Activated CD4-positive, alpha-beta T cell treated with anti-CD3 and anti-CD28 coated beads, Interleukin-10, Interleukin-2, amounts not matched to agents 100 ng/mL and 50 ng/mL, durations not matched to agents 16 hours and 8 hours (primary cell): Measurements from ENCODE around the gene YAP1.

ENCODE experiments used
- DNase-seq: peaks from one replicate; pipeline ENCODE4 v3.0.0-alpha.2; 2020

Gene YAP1

DNA sequence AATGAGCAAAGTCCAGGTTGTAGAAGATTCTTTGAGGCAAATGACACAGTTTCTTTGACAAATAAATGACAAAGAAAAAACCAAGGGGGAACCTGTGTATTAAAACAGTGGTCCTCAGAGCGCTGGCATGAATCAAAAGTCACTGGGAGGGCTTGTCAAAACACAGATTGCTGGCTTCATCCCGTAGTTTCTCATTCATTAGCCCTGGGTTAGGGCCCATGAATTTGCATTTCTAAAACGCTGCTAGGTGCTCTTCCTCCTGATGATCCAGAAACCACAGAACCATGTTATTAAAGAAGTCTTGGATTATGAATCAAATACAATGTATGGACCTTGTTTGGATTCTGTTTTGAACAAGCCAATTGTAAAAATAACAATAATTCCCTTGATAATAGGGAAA, 92.7 kb downstream of the YAP1 start:
- no peak for DNase-seq

DNA sequence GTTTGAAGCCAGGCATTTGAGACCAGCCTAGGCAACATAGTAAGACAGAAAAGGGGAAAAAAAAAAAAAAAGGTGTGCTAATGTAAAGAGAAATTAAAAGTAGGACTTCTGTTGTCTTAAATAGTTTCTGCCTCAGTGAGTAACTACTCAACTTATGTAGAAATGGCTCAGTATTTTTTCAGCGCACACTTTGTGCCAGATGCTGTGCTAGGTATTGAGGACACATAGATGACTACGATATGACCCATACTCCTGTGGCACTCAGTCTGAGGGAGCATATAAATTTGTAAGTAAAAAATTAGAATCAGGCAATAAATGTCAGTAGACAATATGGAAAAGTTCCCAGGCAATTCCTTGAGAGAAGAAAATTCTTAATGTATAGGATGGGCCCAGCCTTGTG, 93.9 kb downstream of the YAP1 start:
- DNase-seq: no peak

DNA sequence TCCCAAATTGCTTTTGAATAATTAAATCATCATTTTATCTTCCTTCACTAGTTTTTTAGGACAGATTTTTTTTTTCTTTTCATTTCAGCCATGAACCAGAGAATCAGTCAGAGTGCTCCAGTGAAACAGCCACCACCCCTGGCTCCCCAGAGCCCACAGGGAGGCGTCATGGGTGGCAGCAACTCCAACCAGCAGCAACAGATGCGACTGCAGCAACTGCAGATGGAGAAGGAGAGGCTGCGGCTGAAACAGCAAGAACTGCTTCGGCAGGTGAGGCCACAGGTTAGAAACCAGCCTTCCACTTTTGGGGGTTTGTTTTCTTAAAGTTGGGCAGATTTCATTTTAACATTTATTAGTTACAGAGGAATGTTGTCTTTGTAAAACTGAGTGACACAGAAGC, 95.6 kb downstream of the YAP1 start:
- no peak for DNase-seq

DNA sequence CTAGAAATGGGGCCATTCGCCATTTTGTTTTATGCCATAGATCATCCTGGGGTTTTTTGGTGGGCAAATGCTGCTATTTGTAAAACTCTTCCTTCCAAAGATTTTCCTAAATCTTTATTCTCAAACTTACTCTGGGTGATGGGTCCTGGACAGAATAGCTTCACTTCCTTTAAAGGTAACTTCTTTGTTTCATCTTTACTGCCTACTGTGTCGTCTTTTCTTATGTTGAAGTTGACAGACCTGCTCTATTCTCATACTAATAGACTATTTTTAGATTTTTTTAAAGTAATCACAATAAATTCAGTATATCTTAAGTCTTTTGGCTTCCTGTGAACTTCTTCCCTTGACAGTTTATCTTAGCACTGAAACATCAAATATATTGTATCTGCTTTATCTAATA, 98.6 kb downstream of the YAP1 start:
- DNase-seq: no peak

DNA sequence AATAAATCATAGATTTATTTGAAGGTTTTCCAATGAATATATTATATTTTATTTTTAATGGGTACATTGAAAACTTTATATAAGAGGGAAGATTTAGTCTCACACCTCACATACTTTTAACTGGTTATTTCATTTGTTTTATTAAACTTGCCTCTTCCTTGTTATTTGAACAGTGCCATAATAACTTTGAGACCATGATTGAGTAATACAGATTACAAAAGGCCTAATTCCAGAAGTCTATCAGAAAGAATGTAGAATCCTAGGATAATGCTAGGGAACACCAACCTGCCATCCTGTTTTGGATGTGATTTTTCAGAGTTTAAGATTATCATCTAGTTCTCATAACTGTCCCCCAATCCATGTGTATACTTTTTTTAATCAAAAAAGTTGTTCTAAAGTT, 104.4 kb downstream of the YAP1 start:
- DNase-seq: no peak

DNA sequence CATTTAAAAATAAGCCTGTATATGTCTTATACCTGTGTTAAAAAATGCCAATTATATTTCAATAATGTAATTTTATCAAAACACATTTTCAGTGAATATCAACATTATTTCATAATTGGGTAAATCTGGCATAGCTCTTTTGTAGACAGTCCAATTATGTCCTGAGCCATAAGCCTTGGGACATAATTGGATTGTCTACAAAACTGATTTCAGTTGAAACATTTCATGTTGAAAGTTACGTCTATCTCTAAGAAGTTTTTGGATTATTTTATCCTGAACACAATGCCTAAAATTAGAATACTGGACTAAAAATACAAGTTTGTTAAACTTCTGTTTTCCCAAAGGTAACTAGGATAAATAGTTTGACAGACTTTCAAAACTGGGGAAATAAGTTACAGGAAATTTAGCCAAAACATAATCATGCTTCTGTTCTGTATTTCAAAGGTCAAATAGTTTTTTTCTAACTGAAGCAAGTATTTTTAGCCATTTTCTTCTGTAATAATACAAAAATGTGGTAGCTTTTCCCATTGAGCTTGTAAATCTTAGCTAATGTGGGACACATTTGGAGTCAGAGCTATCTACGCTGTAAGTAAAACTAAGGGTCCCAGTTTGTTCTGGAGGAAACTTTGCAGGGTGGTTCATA, 106.3 kb downstream of the YAP1 start:
- no peak for DNase-seq

DNA sequence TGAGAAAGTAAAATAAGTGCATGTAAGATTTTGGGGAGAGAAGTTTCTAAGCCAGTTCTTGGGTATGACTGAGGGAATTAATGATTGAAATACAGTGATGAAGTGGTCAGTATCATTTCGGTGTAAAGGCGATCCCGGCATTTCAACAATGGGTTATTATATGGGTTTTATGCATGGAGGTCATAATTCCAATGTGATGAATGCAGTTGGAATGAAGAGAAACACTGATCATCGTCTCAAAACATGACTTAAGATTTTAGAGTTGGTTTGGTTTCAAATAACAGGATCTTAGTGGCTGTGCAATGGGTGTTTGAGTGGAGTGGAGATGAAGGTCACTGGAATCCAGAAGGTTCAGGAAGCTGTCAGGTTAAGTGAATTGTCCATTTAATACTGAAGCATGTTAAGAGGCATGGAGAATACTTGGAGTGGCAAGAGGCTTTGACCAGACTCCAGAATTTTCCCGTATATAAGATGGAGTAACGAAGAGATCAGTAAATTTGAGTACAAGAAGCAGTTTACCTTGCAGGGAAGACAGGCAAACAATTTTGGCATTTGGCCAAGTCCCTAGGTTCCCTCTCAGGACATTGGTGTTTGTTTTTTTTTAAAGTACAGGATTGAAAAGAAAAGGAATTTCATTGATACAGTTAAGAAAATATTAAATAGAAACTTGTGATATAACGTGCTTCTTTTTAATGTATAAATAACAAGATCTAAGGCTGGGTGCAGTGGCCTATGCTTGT, 110.7 kb downstream of the YAP1 start:
- DNase-seq: no peak

DNA sequence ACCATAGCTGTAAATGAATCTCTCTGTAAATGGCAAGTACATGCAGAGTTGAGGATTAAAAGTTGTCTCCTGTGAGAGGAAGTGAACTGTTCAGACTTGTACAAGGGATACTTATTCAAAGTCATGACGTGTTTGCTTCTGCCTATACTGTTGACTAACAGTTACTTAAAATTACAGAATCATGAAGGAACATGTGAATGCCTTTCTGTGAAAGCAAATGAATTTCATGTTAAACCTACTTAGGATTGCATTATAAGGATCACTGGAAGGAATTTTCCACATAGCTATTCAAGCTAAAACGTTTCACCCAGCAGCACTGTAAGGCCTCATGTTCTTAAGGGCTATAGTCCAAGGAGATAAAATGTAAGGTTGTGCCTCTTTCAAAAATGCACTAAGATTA, 113.6 kb downstream of the YAP1 start:
- no peak for DNase-seq

DNA sequence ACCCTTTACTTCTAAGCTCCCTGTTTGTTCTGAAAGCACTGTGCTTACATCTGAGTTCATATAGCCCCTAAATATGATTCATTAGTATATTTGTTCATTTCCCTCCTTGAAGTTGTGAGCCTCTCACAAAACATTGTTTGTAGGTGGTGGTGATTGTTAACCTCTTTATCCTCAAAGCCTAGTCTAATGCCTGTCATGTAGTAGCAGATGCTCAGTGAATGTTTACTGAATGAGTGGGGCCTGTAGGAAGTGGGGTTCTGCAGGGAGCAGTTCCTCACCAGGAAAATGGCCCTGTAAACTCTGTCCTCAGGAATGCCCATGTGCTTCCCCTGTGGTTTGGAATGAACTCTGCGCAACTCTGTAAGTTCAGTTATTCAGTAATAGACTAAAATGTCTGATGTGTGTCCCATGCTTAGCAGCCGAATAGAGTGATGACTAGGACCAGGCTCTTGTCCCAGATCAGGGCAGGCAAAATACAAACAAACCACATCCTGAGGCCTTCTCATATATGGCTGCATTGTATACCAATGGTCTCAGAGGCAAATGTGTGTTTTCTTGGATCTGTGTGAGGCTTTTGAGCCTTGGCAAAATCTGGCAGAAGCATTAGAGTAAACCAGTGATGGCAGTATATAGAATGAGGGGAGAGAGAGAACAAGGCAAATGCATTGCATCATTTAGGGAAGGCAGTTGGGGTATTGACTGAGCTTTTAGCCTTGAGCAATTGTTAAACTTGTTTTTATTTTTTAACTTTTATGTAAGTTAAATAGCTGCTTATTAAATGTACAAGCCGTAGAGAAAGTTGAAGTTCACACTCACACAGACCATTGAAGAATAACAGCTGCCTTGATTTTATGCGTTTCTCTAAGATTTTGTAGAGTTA, 115.7 kb downstream of the YAP1 start:
- no peak for DNase-seq

DNA sequence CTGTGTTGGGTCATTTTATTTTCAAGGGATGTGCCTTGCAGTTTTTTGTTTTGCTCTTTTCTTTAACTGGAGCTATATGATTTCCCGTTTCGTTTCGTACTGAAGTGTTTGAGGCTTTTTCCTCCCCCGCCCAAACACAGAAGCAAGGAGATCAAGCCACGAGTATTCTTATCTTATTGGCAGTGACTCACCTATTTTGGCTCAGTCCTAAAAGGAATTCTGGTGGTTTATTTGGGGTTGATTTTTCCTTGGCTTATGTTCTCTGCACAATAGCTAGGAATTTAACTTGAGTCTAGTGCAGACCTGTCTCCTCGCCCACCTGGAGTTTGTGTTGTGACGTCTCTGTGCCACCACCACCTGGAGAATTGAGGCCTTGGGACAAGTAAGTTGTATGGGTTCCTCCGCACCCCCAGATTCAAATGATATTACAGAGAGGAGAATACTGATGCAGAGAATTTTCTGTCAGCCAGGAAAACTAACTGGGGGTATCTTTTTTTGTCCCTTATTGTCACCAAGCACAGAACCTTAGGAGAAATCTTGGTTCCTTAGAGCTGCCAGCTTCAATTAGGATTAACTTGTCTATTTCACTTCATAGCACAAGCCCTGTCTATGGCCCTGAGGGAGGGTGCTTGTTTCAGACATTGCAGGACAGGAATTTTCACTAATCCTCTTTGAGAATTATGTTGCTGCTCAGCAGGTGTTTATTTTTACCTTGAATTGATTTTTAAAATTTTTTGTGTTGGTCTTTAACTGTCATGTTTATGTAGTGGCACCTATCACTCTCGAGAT, 116.6 kb downstream of the YAP1 start:
- DNase-seq: no peak

DNA sequence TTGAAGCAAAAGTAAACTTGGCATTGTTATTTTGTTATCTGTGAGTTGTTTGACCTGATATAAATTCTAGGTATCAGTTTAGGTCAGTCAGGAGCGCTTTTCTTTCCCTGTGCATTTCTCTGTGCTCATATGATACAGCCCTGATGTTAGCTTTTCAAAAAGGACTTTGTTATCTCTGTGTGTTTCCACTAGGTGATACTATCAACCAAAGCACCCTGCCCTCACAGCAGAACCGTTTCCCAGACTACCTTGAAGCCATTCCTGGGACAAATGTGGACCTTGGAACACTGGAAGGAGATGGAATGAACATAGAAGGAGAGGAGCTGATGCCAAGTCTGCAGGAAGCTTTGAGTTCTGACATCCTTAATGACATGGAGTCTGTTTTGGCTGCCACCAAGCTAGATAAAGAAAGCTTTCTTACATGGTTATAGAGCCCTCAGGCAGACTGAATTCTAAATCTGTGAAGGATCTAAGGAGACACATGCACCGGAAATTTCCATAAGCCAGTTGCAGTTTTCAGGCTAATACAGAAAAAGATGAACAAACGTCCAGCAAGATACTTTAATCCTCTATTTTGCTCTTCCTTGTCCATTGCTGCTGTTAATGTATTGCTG, 119.4 kb downstream of the YAP1 start:
- no peak for DNase-seq

DNA sequence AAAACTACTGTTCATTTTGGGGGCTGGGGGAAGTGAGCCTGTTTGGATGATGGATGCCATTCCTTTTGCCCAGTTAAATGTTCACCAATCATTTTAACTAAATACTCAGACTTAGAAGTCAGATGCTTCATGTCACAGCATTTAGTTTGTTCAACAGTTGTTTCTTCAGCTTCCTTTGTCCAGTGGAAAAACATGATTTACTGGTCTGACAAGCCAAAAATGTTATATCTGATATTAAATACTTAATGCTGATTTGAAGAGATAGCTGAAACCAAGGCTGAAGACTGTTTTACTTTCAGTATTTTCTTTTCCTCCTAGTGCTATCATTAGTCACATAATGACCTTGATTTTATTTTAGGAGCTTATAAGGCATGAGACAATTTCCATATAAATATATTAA, 119.9 kb downstream of the YAP1 start:
- DNase-seq: no peak

DNA sequence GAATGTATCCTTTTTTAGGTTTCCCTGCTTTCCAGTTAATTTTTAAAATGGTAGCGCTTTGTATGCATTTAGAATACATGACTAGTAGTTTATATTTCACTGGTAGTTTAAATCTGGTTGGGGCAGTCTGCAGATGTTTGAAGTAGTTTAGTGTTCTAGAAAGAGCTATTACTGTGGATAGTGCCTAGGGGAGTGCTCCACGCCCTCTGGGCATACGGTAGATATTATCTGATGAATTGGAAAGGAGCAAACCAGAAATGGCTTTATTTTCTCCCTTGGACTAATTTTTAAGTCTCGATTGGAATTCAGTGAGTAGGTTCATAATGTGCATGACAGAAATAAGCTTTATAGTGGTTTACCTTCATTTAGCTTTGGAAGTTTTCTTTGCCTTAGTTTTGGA, 120.7 kb downstream of the YAP1 start:
- DNase-seq: no peak

DNA sequence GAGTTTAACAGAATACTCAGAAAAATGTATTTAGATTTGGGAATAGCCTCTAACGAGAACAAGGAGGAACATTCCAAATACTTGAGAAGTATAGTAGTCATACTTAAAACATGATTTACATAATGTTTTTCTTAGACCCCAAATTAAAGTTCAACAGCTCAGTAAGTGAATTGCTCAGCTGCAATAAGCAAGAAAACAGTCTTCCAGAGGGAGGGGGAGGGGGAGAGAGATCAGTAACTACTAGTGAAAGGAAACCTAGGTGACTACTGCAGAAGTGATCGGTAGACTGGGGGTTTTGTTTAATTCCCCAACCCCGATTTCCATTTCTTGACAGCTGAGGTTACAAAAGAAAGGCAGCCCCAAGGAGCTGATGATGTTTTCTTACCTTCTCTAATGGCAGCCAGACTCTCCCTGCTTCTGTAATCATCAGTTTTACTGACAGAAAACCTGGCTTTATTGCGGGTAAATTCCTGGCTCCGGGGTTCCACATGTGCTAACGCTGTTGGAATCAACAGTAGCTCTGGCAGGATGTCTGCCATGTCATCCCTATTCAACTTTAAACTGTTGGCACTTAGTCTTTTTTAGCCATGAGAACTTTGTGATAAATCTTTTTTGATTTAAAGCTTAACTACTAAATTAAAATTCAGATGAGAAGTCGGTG, 124.7 kb downstream of the YAP1 start:
- DNase-seq: no peak

DNA sequence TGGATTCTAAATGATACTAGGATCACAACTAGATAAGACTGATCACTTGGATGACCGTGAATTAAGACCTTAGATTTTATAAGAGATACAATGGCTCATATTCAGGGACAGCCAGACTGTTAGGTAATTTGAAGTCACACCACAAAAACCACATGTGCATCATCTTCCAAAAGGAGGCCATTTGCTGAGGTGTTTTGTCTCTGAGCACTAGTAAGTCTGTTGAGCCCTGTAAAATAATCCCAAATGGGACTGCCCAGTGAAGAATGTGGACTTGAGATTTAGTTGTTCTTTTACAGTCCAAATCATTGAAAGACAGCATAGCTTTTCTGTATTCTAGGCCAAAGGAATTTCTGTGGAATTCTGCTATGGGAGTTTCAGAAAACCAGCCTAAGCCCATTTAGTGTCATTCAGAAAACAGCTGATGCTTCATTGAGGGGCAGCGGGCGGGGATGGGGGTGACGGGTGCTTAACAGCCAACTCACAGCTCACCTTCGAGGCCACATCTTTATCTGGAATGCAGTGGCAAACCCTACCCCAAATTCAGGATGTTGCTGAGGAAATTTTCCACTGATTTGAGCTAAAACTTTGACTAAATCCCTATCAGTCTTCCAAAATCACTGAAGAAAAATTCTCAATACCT, 127.0 kb downstream of the YAP1 start:
- DNase-seq: no peak

DNA sequence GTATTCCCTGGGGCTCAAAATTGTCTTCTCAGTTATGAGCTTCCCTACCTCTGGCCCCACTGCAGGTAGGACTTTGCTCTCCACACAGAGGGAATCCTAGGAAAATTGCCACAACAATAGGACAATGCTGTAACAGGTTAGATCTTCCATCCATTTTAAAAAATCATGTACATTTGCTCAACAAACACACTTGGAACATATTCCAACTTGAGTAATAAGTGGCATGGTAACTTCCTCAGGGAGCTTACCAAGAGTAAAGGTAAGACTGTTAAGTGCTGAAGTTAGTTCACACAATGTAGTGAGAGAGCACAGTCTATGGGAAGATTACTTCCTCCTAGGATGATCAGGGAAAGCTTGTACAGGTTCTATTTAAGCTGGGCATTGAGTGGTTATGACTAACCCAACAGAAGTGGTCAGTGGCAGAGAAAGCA, 128.2 kb downstream of the YAP1 start:
- no peak for DNase-seq

DNA sequence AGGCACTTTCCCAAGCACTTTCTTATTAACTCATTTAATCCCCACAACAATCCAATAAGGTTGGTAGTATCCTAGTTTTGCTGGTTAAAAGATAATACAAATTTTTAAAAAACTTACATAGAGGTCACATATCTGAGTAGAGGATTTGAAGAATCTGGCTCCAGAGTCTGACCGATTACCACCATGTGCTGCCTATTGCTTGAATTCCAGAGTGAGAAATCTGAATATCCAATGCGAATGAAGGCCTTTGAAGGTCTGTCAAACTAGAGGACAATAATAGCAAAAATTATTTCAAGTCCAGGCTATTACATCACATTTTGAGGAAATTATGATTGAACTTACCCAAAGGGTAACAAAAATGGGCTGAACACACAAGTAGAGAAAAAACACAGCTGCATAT, 129.2 kb downstream of the YAP1 start:
- DNase-seq: no peak

DNA sequence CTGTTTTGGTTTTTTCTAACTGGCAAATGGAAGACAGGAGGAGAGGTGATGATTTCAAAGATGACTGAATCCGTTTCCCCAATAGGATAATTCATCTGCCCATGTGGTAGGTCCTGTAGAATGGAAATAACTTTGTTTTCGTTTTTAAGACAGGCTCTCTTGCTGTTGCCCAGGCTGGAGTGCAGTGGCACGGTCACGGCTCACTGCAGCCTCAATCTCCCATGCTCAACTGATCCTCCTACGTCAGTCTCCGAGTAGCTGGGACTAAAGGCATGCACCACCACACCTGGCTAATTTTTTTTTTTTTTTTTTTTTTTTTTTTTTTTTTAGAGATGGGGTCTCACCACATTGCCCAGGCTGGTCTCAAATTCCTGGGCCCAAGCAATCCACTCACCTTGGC, 129.7 kb downstream of the YAP1 start:
- no peak for DNase-seq

DNA sequence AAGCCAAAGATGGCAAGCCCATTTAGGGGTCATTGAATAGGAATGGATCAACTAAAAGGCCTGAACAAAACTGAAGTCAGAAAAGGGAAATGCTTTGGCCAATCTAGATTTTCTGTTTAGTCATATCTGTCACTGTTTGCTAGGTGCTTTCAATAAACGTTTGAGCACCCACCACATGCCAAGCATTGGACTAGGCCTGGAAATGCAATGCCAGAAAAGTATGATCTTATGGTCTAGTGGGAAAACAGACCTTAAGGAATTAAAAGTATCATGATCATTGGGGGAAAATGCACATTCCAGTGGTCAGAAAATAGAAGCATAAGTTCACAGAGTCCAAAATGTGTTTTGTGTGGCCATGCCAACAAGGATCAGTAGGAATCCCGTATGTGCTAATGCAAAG, 130.3 kb downstream of the YAP1 start:
- no peak for DNase-seq

DNA sequence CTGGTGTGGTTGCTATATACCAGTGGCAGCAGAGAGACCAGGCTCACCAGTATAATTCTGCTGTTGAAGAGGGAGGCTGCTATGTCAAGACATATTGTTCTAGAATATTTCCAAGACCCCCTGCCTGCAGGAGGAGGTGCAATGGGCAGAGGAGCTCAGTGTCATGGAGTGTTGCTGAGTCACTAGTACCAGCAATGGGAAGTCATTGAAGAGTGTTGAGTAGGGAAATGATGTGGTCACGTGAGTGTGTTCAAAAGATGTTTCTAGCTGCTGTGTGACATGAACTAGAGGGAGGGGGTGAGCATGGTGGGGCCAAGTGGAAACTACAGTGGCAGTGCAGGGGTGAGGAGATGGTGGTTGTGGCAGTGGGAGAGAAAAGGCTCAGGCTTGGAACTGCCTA, 130.8 kb downstream of the YAP1 start:
- DNase-seq: no peak

DNA sequence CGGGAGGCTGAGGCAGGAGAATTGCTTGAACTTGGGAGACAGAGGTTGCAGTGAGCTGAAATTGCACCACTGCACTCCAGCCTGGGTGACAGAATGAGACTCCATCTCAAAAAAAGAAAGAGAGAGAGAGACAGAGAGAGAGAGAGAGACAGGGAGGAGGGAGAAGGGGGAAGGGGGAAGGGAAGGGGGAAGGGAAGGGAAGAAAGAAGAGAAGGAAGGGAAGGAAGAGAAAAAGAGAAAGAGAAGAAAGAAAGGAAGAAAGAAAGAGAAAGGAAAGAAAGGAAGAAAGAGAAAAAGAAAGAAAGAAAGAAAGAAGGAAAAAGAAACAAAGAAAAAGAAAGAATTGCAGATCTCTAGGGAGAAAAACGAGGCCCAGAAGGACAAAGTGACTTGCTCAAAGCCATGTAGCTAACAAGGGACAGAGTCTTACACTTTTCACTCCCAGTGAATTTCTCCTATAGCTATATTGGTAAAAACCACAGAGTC, 133.2 kb downstream of the YAP1 start:
- no peak for DNase-seq
